Ureter (tissue), 1 donor: ENCODE data around the gene SLC7A14. TPM values are rescaled to one million over a fixed set of nuclear protein-coding genes. Genes with fewer than 3 reads are reported as not detected.

ENCODE experiments used
- DNase-seq: peaks from one replicate; pipeline ENCODE4 v3.0.0-alpha.2; 2020; ENCODE audit warnings: low spot score
- total RNA-seq: library from RNA; stranded (reverse); gene quantifications from one replicate; pipeline ENCODE4 v1.2.4, GENCODE V29; 2023
- donor health status: DM: yes; HTN: yes; CAD: no.

SLC7A14 gene
- total RNA-seq, 1 donor from 2014 or later = not detected

DNA sequence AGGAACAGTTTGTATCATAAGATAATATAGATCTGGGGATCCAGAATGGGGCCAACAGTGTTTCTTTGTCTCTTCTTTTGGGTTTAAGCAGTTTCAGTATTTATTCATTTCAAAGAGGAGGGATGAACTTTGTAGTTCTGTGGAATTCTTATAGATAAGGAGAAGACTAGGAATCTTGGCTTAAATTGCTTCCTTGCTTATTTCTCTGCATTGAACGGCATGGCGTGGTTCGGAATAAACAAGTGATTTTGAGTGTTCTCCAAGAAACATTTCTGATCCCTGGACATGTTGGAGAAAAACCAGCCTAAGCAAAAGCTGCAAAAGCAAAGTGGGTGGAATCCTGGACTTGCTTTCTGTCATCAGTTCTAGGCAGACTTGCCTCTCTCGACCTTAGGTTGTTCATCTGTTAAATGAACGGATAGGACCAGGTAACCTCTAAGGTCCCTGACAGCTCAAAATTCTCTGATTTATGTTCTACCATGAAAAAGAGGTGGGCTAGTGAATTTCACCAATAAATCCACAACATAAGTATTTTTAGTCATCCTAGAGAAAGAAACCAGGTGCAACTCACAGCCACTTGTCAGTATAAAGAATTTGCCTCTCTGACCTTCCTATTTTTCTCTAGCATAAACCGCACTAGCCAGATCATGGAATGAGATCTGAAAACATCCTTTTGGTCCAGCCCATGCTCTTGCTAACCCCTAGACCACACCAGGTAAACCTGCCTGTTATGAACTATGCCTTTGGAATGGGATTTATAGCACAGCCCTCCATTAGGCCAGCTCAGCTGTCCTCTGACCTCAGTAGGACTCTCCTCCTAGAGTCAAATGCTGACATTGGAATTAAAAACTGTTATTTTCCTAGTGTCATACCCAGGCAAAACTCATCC is 88.4 kb downstream of the SLC7A14 start:
- DNase-seq = no peak

DNA sequence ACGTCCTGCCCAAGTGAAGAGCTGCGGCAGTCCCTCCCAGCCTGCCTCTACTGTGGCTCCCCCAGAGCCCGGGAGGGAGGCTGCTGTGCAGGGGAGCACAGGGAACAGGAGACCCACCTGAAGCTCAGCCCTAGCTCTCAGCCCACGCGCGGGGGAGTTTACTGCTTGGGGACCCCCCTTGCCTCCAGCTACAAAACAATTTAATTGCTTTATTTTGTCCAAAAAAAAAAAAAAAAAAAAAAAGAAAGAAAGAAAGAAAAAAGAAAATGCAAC is 89.1 kb downstream of the SLC7A14 start:
- DNase-seq = no peak

DNA sequence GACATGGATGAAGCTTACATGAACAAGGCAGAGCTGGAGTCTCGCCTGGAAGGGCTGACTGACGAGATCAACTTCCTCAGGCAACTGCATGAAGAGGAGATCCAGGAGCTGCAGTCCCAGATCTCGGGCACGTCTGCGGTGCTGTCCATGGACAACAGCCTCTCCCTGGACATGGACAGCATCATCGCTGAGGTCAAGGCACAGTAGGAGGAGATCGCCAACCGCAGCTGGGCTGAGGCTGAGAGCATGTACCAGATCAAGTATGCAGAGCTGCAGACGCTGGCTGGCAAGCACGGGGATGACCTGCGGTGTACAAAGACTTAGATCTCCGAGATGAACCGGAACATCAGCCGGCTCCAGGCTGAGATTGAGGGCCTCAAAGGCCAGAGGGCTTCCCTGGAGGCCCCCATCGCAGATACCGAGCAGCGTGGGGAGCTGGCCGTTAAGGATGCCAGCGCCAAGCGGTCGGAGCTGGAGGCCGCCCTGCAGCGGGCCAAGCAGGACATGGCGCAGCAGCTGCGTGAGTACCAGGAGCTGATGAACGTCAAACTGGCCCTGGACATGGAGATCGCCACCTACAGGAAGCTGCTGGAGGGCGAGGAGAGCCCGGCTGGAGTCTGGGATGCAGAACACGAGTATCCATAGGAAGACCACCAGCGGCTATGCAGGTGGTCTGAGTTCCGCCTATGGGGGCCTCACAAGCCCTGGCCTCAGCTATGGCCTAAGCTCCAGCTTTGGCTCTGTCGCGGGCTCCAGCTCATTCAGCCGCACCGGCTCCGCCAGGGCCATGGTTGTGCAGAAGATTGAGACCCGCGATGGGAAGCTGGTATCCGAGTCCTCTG is 89.6 kb downstream of the SLC7A14 start:
- no peak for DNase-seq

DNA sequence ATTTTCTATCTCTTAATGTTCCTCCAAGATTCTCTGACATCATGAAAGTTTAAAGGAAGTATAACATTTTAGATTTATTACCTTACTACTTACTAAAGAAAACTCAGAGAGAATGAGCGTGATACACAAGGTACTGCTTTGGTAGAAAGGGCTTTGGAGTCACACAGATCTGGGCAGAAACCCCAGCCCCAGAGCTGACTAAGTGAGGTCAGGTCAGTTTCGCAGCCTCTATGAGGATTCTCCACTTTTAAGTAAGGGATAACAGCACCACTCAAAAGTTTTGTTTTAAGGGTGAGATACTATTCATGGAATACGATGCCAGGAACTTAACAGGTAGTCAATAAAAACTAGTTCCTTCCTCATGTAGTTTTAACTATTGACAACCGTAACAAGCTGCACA is 91.1 kb downstream of the SLC7A14 start:
- no peak for DNase-seq

DNA sequence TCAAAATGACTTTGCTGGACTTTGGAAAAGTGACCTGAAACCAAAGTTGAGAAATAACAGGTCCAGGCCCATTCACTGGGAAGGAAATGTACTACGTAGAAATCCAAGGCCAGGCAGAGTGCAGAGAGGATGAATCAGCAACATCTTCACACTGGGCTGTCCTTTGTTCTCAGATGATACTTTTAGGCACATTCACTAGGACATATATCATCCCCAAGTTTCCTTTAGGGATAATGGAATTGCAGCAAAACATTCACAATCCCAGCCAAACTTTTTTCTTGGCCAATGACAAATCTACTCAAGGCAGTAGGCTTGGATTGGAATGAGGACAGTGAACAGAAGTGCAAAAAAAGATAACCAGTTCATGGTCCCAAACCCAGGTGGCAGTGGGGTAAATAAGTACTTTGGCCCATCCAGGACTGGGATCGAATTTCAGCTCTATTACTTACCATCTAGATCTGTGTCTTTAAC is 92.1 kb downstream of the SLC7A14 start:
- no peak for DNase-seq

DNA sequence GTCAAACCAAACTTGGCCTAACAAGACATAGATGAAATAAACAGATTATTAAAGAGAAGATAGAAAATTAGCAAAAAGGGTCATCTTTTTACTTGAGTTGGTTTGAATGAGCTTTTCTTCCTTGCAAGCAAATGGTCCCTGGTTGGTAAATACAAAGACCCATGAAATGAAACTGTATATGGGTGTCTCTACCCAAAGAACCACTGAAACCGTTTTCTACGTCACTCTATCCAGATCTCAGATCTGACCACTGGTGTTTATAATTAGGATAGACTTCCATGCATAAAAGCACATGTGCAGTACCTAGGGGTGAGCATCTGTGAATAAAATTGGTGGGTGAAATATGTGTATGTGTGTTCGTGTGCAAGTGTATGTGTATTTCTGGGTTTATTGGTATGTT is 94.0 kb downstream of the SLC7A14 start:
- no peak for DNase-seq

DNA sequence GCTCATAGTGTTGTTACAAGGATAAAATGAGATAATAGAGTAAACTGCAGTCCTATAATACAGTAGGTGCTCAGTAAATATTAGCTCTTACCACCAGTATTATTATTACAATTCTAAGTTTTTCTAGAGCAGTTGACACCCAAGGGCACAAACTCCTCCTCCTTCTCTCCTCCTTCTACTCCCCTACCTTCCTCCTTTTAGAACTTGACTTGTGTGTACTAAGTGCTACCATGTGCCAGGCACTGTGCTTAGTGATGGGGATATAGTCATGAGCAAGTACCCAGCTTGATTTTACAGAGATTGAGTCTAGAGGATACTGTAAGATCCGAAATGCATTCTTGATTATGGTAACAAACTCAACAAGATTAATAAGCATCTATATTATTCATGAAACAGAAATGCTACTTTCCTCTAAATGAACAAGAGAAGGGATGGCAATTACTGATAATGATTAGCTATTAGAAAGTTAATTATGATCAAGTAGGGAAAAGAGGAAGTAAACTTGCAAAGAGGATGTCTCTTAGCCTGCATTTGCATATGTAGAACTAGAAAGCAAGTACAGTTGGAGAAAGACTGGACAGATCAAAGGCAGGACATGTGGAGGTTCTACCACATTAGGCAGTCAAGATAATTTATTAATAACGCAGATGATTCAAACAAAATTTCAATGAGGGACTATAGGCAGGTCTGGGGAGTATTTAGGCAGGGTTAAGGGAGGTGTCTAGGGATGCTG is 94.9 kb downstream of the SLC7A14 start:
- DNase-seq = no peak

DNA sequence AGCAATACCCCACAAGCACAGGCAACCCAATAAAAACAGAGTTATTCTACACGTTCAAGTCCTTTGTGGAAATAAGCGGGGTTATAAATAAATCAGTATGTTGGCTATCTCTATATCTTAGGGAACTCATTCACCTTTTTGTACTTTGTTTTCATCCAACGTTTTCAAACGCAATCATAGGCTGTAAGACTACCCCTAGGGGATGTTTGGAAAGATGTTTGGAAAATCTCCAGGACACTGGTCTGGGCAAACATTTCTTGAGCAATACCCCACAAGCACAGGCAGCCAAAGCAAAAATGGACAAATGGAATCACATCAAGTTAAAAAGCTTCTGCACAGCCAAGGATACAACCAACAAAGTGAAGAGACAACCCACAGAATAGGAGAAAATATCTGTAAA is 97.1 kb downstream of the SLC7A14 start:
- DNase-seq = no peak

DNA sequence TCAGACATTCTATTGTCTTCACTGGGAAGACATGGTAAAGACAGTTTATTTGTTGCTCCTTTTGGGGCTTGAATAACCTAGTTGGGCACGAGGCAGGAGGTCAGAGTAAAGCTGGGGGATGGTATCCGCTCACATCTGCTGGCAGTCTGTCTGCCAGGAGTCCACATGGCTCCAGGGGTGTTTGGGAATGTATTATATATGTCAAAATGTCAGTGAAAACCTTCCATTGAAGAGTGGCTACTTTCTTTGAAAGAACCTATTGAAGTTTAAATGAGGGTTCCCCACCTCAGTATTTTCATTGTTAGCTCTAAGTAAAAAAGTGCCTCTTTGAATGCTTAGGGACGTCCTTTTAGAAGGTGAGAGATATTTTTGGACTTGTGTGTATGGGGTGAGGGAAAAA is 98.8 kb downstream of the SLC7A14 start:
- DNase-seq = no peak

DNA sequence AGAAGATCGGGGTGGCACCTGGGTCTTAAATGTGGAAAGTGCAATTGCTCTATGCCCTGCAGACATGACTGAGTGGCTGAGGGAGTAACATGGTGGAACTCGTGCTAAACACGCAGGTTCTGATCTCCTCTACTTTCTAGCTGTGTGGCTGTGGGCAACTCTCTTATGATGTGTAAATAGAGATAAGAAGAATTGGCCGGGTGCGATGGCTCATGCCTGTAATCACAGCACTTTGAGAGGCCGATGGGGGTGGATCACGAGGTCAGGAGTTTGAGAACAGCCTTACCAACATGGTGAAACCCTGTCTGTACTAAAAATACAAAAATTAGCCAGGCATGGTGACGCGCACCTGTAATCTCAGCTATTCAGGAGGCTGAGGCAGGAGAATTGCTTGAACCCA is 99.5 kb downstream of the SLC7A14 start:
- DNase-seq = no peak

DNA sequence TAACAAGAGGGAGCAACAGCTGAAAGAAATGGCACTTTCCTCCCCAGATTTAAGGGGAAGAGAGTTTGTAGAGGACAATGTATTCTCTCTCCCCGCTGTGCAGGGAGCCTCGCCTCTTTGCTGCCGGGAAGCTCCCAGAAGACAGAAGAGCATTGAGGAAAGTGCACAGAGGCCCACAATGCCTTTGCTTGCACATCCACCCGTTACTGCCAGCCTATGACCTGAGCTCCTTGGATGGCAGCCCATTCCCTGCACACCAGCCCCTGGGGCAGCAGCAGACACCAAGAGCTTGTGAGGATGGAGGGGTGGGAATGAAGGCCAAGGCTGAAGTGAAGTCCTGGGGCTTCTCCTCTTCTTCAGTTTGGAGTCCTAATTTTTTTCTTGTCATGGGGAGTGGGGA is 100.2 kb downstream of the SLC7A14 start:
- no peak for DNase-seq

DNA sequence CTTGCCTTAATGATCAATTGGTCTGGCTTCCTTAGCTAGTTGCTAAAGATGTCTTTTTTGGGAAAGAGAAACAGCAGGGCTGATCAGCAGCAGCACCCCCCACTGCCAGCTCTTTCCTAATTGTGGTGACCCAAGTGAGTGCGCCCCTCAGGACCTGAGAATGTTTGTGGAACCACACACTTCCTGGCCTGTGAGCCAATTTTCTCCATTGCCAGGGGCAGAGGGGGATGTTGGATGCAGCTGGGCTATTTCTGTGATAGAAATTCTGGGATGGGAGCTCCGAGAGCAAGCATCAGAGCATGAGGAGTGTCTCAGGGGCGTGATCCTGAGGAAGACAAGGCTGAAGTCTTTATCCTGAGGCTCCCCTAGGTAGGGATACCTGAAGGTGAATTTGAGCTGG is 100.6 kb downstream of the SLC7A14 start:
- no peak for DNase-seq

DNA sequence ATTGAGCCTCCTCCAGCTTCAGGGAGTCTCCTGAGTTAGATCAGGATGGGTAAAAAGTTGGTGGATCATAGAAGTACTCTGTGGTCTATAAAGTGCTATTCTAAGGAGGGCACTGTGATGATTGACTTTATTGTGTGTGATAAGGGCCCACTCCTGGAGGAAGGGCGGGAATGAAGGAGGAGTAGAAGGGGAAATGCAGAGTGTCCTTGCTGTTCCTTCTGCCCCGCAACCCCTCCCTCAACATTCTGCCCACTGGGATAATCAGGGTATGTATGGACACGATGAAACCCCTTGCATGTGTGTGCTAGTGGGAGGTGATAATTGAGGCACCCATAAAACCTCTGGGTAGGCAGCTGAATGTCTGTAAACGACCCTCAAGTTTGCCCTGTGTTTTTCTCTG is 101.0 kb downstream of the SLC7A14 start:
- DNase-seq = no peak

DNA sequence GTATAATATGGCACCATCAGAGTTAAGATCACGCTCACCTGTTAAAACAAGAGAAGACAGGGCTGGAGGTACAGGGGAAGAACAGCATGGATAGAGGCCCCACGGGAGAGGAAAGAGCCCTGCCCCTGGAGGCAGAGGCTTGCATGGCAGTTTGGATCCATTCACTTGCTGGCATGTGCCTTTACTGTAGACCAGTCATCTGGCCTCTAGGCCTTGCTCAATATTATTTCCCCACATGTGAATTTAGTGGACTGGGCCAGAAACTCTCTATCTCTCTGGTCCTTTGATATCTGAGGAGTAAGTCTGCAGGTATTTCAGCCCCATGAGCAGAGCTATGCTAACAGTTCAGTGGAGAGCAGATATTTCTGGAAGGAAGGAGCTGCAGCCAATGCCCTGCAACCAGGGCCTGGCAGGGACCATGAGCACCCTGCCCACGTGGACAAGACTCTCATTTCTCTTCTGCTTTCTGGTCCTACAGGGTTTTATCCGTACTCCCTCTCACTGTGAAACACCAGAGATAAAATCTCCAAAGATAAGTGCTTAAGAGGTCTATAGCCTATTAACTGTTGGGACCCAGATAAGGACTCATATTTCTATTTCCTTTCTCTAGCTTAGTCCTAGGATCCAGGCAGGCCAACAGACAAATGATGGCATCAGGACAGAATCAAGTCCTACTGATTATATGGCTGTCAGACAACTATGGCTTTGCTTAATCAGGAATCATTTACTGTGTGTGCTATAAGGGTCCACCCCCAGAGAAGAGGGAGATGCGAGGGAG is 102.2 kb downstream of the SLC7A14 start:
- no peak for DNase-seq

DNA sequence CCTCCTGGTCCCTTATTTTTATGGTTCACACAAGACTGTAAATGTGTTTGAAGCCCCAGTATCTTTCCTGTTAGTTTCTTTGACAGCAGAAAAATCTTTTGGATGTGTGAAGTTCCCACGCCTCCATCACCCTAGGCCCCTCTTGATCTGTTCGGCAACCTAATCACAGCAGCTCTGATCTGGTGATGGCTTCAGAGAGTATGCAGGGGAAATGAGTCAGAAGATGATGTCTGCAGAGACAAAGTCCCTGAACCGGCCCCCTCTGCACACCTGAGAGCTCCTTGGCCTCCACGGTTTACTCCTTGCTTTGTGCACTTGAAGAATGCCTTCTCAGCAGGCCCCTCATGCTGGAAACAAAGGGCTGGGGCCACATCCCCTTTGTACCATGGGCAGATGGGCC is 103.7 kb downstream of the SLC7A14 start:
- DNase-seq = no peak

DNA sequence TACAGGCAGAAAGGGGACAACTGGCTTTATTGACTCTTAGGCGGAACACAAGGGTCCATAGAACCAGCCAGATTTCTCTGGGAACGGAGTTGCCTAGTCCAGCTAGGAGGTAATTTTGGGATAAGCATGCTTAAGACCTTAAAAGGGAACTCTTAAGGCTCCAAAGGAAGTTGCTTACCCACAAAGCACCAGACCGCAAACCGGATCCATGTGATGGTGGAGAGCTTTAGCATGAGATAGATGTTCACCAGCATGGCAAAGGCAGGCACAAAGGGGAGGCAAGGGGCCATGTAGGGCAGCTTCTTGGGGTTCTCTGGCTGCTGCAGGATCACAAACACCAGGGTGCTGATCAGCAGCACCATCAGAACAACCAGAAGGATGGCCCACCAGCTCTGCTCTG is 105.8 kb downstream of the SLC7A14 start:
- DNase-seq = no peak

DNA sequence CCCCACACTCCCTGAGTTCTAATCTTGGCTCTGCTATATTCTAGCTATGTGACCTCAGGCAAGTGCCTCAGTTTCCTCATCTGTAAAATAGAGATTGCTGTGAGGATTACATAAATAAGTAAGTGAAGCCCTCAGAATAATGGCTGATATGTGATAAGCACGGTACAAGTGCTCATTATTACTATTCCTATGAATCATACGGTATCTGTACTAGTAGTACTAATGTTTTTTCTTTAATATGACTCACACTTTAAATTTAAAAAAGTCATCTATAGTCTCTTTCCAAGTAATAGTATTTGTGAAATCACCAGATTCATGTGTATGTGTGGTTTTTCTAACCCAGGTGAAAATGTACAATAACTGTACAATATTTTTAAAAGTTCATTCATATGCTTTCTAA is 108.5 kb downstream of the SLC7A14 start:
- no peak for DNase-seq

DNA sequence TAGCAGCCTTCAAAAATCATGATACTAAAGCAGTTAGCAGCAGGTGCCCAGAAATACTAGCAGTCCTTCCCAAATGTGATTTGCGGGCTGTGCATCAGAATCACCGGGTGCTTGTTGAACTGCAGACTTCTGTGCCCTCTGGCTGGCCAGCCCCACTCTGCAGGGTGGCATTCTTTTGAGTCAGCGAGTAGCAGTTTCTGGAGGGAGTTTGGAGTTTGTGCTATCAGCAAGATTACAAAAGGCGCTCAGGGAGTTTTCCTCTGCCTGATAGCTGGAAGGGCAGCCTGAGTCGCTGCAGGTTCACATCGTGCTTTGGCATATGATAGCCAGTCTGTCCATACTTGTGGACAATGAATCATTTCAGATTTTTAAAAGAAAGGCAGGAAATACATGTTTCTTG is 109.6 kb downstream of the SLC7A14 start:
- DNase-seq = no peak

DNA sequence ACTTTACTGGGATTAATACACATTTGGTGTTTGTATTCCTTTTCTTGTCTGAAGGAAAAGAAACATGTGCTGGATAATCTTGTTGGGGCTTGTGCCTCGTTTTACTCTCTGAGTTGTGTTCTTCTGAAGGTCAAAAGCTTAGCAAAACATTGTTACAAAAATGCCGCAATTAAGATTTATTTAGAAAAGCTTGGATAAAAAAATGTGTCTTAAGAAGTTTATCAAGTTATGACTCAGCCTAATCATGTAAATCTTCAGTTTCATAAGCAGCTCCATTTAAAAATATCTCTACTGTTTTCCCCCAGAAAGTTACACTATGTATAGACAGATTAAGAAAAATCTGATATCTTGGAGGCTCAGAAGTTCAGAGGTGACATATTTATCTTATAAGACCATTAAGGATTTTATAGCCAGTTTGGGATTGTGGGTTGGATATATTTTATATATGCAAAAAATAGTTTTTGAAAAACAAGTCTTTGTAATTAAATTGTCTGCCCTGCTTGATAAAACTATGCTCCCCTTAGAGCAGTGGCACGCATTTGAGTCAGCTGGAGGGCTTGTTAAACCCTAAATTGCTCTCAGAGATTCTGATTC is 110.7 kb downstream of the SLC7A14 start:
- DNase-seq = no peak

DNA sequence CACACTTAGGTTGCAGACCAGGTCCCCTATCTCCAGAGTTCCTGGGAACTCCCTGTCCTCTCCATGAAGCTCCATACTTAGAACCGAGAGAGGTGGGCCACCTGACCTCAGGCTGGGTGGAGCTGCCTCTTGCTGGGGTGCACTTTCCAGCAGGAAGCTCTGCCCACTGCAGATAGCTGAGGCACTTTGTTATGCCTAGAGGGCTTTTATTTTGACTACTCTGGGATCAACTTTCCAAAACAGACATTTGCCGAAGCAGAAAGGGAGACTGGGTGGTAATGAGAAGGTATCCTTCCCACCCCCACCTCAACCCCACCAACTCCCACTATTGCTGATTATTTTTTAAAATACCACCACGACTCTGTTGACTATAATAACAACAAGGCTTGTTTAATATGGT is 112.5 kb downstream of the SLC7A14 start:
- no peak for DNase-seq

DNA sequence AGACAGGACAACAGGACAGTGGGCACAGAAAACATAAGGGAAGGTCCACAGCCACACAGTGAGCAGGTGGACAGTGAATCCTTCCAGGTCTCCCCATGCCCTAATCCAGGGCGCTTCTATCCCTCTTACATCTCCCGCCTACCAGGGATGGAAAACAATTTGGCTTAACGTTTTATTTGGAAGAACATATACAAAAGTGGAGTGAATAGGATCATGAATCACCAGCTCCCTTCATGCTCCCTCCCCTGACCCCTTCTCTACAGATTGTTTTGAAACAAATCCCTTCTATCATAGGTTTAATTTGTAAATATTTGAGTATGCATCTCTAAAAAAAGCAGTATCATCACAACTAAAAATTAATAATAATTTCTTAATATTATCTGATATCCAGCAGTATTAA is 114.7 kb downstream of the SLC7A14 start:
- DNase-seq = no peak
